Measurements from ENCODE around the gene CARMIL1. TPM values are rescaled to one million over a fixed set of nuclear protein-coding genes. Genes with fewer than 3 reads are reported as not detected.

The CARMIL1 gene
- total and polyA plus RNA-seq, 4 experiments from 2014 or later: 0.08 to 3.5 (median 2.4) TPM

GRCh38 chr6:25477006-25477590, 197.9 kb downstream of the CARMIL1 start:
- no peaks in the 10 kb centered on the region for H3K27me3 ChIP-seq (ENCODE audit: insufficient read depth, low read length)
- H3K9me3 ChIP-seq (ENCODE audit: control insufficient read depth in 1 of 2, low read length in 2 of 2): no peaks in the 10 kb centered on the region
- Mint-ChIP-seq H3K36me3 (no peaks in the 10 kb centered on the region), H3K27ac (peak overlapping the region in 2 of 7 donors; percentile 29 to 81), H3K9me3 (no peaks in the 10 kb centered on the region), H3K27me3 (no peaks in the 10 kb centered on the region), H3K4me3 (no peak overlapping the region), H3K4me1 (no peaks in the 10 kb centered on the region)
- H3K4me1 ChIP-seq (ENCODE audit: insufficient read depth, low read length): no peaks in the 10 kb centered on the region
- CTCF ChIA-PET (ENCODE audit: partially characterized antibody): interaction anchor here (1.7 to 4.6 kb wide), 2 partner anchors 13 to 211 kb away, joined by 6 to 21 read pairs; no protein-coding TSS in a partner anchor
- intact Hi-C loops (cut with micrococcal nuclease): no loop called here
- H3K27ac ChIP-seq (ENCODE audit: low read depth, low read length): no peak overlapping the region
- POLR2A ChIA-PET (ENCODE audit: partially characterized antibody): interaction anchor here (0.7 kb wide), 1 partner anchor 86 kb away, joined by 3 read pairs; no protein-coding TSS in a partner anchor
- H3K4me3 ChIP-seq (ENCODE audit: low read length in 2 of 2): no peak overlapping the region
- no peak for DNase-seq
- H3K36me3 ChIP-seq (ENCODE audit: insufficient read depth, low read length): no peaks in the 10 kb centered on the region

- POLR2A ChIA-PET (ENCODE audit: partially characterized antibody): no interaction called here
- no peaks in the 10 kb centered on the region for H3K9me3 Mint-ChIP-seq
- H3K27ac Mint-ChIP-seq: no peak overlapping the region
- H3K27ac ChIP-seq (ENCODE audit: low read depth, low read length): no peak overlapping the region
- no peak for DNase-seq
- no peaks in the 10 kb centered on the region for H3K9me3 ChIP-seq (ENCODE audit: control insufficient read depth in 1 of 2, low read length in 2 of 2)
- peaks cover 0 to 7% of the 10 kb centered on the region in 2 donors for H3K36me3 Mint-ChIP-seq
- CTCF ChIA-PET (ENCODE audit: partially characterized antibody): interaction anchor here (1.1 kb wide), 1 partner anchor 200 kb away, joined by 4 read pairs; the partner anchor contains the start of gene CARMIL1
- H3K4me1 Mint-ChIP-seq: no peaks in the 10 kb centered on the region
- H3K27me3 Mint-ChIP-seq: no peaks in the 10 kb centered on the region
- H3K36me3 ChIP-seq (ENCODE audit: insufficient read depth, low read length): no peaks in the 10 kb centered on the region
- H3K4me3 ChIP-seq (ENCODE audit: low read length in 2 of 2): no peak overlapping the region
- H3K4me3 Mint-ChIP-seq: no peak overlapping the region
- H3K4me1 ChIP-seq (ENCODE audit: insufficient read depth, low read length): no peaks in the 10 kb centered on the region
- H3K27me3 ChIP-seq (ENCODE audit: insufficient read depth, low read length): no peaks in the 10 kb centered on the region
- intact Hi-C loops (cut with micrococcal nuclease): no loop called here
Observed at GRCh38 chr6:25478973-25479372, 199.8 kb downstream of the CARMIL1 start.

GRCh38 chr6:25481267-25481666, 202.1 kb downstream of the CARMIL1 start:
- no peaks in the 10 kb centered on the region for H3K9me3 ChIP-seq (ENCODE audit: control insufficient read depth in 1 of 2, low read length in 2 of 2)

GRCh38 chr6:25482996-25483395, 203.8 kb downstream of the CARMIL1 start:
- H3K9me3 Mint-ChIP-seq: no peaks in the 10 kb centered on the region
- CTCF ChIA-PET (ENCODE audit: partially characterized antibody): no interaction called here

More at GRCh38 chr6:25481267-25481666, 202.1 kb downstream of the CARMIL1 start:
- DNase-seq: no peak
- no peak overlapping the region for H3K4me3 ChIP-seq (ENCODE audit: low read length in 2 of 2)
- Mint-ChIP-seq H3K4me1 (no peaks in the 10 kb centered on the region), H3K9me3 (no peaks in the 10 kb centered on the region), H3K27me3 (no peaks in the 10 kb centered on the region), H3K4me3 (no peak overlapping the region), H3K27ac (peak overlapping the region in 1 of 7 donors; percentile 7), H3K36me3 (peaks cover 0 to 10% of the 10 kb centered on the region in 2 donors)
- ChIA-PET POLR2A (ENCODE audit: partially characterized antibody) (no interaction called here), CTCF (ENCODE audit: partially characterized antibody) (interaction anchor here (1.0 to 1.4 kb wide), 3 partner anchors 8 to 216 kb away, joined by 4 to 5 read pairs (median 4); no protein-coding TSS in a partner anchor)
- H3K27ac ChIP-seq (ENCODE audit: low read depth, low read length): no peak overlapping the region
- H3K36me3 ChIP-seq (ENCODE audit: insufficient read depth, low read length): no peaks in the 10 kb centered on the region
- H3K4me1 ChIP-seq (ENCODE audit: insufficient read depth, low read length): no peaks in the 10 kb centered on the region
- no peaks in the 10 kb centered on the region for H3K27me3 ChIP-seq (ENCODE audit: insufficient read depth, low read length)
- intact Hi-C loops (cut with micrococcal nuclease): no loop called here

GRCh38 chr6:25483943-25484342, 204.8 kb downstream of the CARMIL1 start:
- Mint-ChIP-seq H3K27ac (no peak overlapping the region), H3K4me1 (no peaks in the 10 kb centered on the region), H3K4me3 (no peak overlapping the region), H3K9me3 (no peaks in the 10 kb centered on the region), H3K36me3 (peaks cover 0 to 10% of the 10 kb centered on the region in 2 donors), H3K27me3 (no peaks in the 10 kb centered on the region)
- no peaks in the 10 kb centered on the region for H3K4me1 ChIP-seq (ENCODE audit: insufficient read depth, low read length)
- DNase-seq: no peak
- H3K27ac ChIP-seq (ENCODE audit: low read depth, low read length): no peak overlapping the region
- H3K36me3 ChIP-seq (ENCODE audit: insufficient read depth, low read length): no peaks in the 10 kb centered on the region
- ChIA-PET POLR2A (ENCODE audit: partially characterized antibody) (no interaction called here), CTCF (ENCODE audit: partially characterized antibody) (interaction anchor here (1.1 kb wide), 1 partner anchor 219 kb away, joined by 3 read pairs; no protein-coding TSS in a partner anchor)
- intact Hi-C loops (cut with micrococcal nuclease): no loop called here
- H3K4me3 ChIP-seq (ENCODE audit: low read length in 2 of 2): no peak overlapping the region
- no peaks in the 10 kb centered on the region for H3K9me3 ChIP-seq (ENCODE audit: control insufficient read depth in 1 of 2, low read length in 2 of 2)
- H3K27me3 ChIP-seq (ENCODE audit: insufficient read depth, low read length): no peaks in the 10 kb centered on the region

More at GRCh38 chr6:25482996-25483395, 203.8 kb downstream of the CARMIL1 start:
- Mint-ChIP-seq H3K4me1 (no peaks in the 10 kb centered on the region), H3K36me3 (peaks cover 0 to 10% of the 10 kb centered on the region in 2 donors), H3K4me3 (no peak overlapping the region), H3K27me3 (no peaks in the 10 kb centered on the region), H3K27ac (no peak overlapping the region)
- POLR2A ChIA-PET (ENCODE audit: partially characterized antibody): no interaction called here
- no peaks in the 10 kb centered on the region for H3K4me1 ChIP-seq (ENCODE audit: insufficient read depth, low read length)
- no peak overlapping the region for H3K4me3 ChIP-seq (ENCODE audit: low read length in 2 of 2)
- H3K9me3 ChIP-seq (ENCODE audit: control insufficient read depth in 1 of 2, low read length in 2 of 2): no peaks in the 10 kb centered on the region
- no peak overlapping the region for H3K27ac ChIP-seq (ENCODE audit: low read depth, low read length)
- H3K36me3 ChIP-seq (ENCODE audit: insufficient read depth, low read length): no peaks in the 10 kb centered on the region
- H3K27me3 ChIP-seq (ENCODE audit: insufficient read depth, low read length): no peaks in the 10 kb centered on the region
- intact Hi-C loops (cut with micrococcal nuclease): no loop called here
- DNase-seq: no peak

GRCh38 chr6:25484900-25485299, 205.7 kb downstream of the CARMIL1 start:
- H3K4me3 ChIP-seq (ENCODE audit: low read length in 2 of 2): no peak overlapping the region
- no peaks in the 10 kb centered on the region for H3K9me3 Mint-ChIP-seq
- DNase-seq: no peak
- H3K27me3 Mint-ChIP-seq: no peaks in the 10 kb centered on the region
- no peaks in the 10 kb centered on the region for H3K36me3 ChIP-seq (ENCODE audit: insufficient read depth, low read length)
- peaks cover 0 to 4% (median under 1%) of the 10 kb centered on the region in 4 donors for H3K4me1 Mint-ChIP-seq
- ChIA-PET POLR2A (ENCODE audit: partially characterized antibody) (no interaction called here), CTCF (ENCODE audit: partially characterized antibody) (interaction anchor here (1.1 to 1.9 kb wide), 2 partner anchors 219 to 220 kb away, joined by 3 to 9 read pairs; no protein-coding TSS in a partner anchor)
- no peaks in the 10 kb centered on the region for H3K27me3 ChIP-seq (ENCODE audit: insufficient read depth, low read length)
- no peak overlapping the region for H3K27ac ChIP-seq (ENCODE audit: low read depth, low read length)
- H3K27ac Mint-ChIP-seq: no peak overlapping the region
- H3K4me1 ChIP-seq (ENCODE audit: insufficient read depth, low read length): no peaks in the 10 kb centered on the region
- no peak overlapping the region for H3K4me3 Mint-ChIP-seq
- H3K9me3 ChIP-seq (ENCODE audit: control insufficient read depth in 1 of 2, low read length in 2 of 2): no peaks in the 10 kb centered on the region
- H3K36me3 Mint-ChIP-seq: peaks cover 0 to 11% of the 10 kb centered on the region in 2 donors
- intact Hi-C loops (cut with micrococcal nuclease): no loop called here

- Histone ChIP-seq H3K36me3 (ENCODE audit: insufficient read depth, low read length) (no peaks in the 10 kb centered on the region), H3K4me1 (ENCODE audit: insufficient read depth, low read length) (no peaks in the 10 kb centered on the region), H3K27ac (ENCODE audit: low read depth, low read length) (no peak overlapping the region), H3K27me3 (ENCODE audit: insufficient read depth, low read length) (no peaks in the 10 kb centered on the region), H3K4me3 (ENCODE audit: low read length in 2 of 2) (no peak overlapping the region), H3K9me3 (ENCODE audit: control insufficient read depth in 1 of 2, low read length in 2 of 2) (no peaks in the 10 kb centered on the region)
- H3K4me3 Mint-ChIP-seq: no peak overlapping the region
- CTCF ChIA-PET (ENCODE audit: partially characterized antibody): interaction anchor here (1.2 to 1.9 kb wide), 3 partner anchors 23 to 262 kb away, joined by 3 to 9 read pairs (median 3); no protein-coding TSS in a partner anchor
- no peaks in the 10 kb centered on the region for H3K27me3 Mint-ChIP-seq
- DNase-seq: no peak
- peaks cover 0 to 9% (median 3%) of the 10 kb centered on the region in 4 donors for H3K4me1 Mint-ChIP-seq
- intact Hi-C loops (cut with micrococcal nuclease): no loop called here
- H3K27ac Mint-ChIP-seq: no peak overlapping the region
- POLR2A ChIA-PET (ENCODE audit: partially characterized antibody): no interaction called here
- H3K36me3 Mint-ChIP-seq: peaks cover 0 to 14% of the 10 kb centered on the region in 2 donors
- H3K9me3 Mint-ChIP-seq: no peaks in the 10 kb centered on the region
Observed at GRCh38 chr6:25485821-25486534, 206.8 kb downstream of the CARMIL1 start.
